C4-2B (cell line): ENCODE results near the gene FUBP3.

Experiments
- H3K27ac ChIP-seq: fragments of 450-650 bp; 2 replicates; pipeline ENCODE4 v1.5.1; 2017
- ZFX ChIP-seq: fragments of 450-650 bp; IDR thresholded peaks from 2 replicates; pipeline ENCODE4 v1.6.1; 2017
- TF ChIP-seq, protein P1 (sequence below): fragments of 450-650 bp; conservative IDR thresholded peaks from 2 replicates; pipeline ENCODE4 v1.5.1; 2017; ENCODE audit warnings: mild to moderate bottlenecking

FUBP3 gene

DNA sequence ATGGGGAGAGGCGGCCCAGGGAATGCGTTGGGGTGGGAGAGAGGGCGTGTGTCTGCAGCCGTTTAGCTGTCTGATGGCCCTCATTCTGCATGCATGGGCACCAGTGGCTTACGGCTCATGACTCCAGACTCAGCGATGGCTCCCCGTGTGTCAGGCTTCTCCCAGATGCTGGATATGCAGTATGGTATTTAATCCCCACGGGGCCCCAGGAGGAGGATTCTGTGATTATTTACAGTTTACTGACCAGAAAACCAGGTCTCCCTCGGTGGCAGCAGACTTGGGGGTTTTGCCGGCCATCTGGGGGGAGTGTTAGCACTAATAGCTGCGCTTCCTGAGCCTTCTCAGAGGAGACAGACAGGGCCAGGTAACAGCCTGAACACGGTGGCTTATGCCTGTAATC is 89.3 kb downstream of the FUBP3 start:
- TF ChIP-seq, protein P1, sequence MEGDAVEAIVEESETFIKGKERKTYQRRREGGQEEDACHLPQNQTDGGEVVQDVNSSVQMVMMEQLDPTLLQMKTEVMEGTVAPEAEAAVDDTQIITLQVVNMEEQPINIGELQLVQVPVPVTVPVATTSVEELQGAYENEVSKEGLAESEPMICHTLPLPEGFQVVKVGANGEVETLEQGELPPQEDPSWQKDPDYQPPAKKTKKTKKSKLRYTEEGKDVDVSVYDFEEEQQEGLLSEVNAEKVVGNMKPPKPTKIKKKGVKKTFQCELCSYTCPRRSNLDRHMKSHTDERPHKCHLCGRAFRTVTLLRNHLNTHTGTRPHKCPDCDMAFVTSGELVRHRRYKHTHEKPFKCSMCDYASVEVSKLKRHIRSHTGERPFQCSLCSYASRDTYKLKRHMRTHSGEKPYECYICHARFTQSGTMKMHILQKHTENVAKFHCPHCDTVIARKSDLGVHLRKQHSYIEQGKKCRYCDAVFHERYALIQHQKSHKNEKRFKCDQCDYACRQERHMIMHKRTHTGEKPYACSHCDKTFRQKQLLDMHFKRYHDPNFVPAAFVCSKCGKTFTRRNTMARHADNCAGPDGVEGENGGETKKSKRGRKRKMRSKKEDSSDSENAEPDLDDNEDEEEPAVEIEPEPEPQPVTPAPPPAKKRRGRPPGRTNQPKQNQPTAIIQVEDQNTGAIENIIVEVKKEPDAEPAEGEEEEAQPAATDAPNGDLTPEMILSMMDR = no peak
- no peak for TF ChIP-seq ZFX
- H3K27ac ChIP-seq = no peak overlapping the region

DNA sequence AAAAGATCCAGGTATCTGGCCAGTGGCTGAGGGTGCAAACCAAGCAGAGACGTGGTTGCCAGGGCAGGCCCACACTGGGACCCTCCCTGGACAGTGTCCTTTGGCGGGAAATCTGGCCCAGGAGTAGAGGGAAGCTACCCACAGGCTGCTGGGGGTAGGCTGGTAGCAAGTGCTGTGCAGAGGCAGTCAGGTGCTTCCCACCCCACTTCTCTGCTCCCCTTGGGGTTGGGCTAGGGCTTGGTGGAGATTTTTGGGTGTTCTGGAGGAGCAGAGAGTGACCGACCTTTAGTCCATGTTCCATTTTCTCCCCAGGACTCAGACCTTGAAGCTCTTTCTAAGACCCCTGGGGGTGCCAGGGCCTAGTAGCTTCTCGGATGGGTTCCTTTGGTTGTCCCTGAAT is 90.6 kb downstream of the FUBP3 start:
- H3K27ac ChIP-seq = no peak overlapping the region
- TF ChIP-seq ZFX = no peak
- TF ChIP-seq, protein P1 = no peak

DNA sequence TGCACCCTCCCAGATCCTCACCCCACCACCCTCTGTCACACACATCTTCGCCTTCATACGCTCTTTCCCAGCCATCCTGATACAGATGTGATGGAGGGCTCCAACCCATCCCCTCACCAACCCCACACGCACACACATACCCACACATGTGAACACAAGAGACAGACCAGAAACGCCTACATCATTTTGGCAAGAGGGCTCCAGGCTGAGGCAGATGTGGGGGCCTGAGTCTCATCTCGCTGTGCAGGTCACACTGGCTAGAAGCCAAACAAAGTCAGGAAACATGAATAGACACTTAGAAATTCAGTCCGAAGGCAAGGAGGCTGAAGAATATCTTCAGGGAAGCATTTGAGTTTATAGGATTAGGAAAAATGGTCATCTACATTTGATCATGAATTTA is 91.3 kb downstream of the FUBP3 start:
- TF ChIP-seq, protein P1 = no peak
- no peak for TF ChIP-seq ZFX

DNA sequence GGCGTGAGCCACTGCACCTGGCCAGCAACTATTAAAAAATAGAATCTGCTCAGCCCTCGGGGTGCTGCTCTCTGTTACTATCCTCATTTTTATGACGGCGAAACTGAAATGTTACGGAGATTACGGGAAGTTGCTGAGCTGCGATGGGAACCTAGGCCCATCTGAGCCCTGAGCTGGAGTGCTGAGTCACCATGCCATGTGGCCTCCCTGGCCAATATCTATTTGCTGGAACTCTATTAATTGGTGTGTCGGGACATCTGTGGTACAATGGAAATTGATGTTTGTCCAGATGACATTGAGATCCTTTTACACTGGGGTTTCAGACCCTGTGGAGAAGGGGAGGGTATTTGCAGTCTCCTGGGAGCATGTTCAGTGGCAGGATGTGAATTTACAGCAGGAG is 93.1 kb downstream of the FUBP3 start:
- no peak overlapping the region for H3K27ac ChIP-seq
- no peak for TF ChIP-seq ZFX
- TF ChIP-seq, protein P1 = no peak

More for the DNA sequence above, 91.3 kb downstream of the FUBP3 start:
- H3K27ac ChIP-seq = no peak overlapping the region

DNA sequence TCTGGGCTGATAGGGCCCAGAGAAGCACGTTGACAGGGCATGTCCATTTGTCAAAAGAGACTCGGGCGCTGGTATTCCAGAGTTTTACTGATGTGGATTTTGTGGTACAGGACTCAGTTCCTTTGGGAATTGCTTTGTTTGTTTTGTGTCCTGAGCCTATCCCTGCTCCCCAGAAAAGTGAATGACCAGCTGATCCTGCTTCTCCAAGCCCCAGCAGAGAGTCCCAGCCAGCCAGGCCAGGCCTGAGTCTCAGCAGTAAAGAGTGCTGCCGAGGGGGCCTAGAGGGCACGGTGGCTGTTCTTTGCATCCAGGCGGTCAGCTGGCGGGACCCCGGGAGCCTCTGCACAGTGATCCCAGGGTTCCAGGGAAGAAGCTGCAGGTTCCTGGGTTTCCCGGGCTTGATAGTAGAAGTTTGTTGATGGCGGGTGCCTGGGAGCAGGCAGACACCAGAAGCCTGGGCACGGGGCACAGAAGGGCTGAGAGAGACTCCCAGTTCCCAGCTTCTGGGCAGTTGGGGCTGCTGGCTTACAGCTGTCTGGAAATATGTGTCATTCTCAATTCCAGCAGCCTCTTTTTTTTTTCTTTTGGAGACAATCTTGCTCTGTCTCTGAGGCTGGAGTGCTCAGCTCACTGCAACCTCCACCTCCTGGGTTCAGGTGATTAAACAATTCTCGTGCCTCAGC is 93.7 kb downstream of the FUBP3 start:
- TF ChIP-seq ZFX = no peak
- TF ChIP-seq, protein P1 = no peak

DNA sequence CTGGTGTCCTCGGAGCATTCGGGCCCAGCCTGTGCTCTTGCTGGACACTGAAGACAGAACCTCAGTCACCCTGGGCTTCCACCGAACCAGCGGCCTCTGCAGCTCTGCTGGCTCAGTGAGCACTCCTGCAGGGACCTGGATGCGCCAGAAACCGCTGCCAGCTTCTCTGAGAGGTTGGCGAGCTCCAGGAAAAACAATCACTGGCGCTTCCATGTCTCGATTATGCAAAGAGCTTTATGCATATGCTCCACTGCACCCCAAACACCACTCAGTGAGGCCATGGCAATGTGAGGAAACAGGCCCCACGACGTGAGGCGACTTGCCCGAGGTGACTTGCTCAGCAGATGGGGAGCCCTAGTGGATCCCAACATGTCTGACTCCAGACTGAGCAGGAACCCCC is 96.0 kb downstream of the FUBP3 start:
- no peak for TF ChIP-seq ZFX
- TF ChIP-seq, protein P1 = no peak
- no peak overlapping the region for H3K27ac ChIP-seq

More for the DNA sequence above, 93.7 kb downstream of the FUBP3 start:
- no peak overlapping the region for H3K27ac ChIP-seq

DNA sequence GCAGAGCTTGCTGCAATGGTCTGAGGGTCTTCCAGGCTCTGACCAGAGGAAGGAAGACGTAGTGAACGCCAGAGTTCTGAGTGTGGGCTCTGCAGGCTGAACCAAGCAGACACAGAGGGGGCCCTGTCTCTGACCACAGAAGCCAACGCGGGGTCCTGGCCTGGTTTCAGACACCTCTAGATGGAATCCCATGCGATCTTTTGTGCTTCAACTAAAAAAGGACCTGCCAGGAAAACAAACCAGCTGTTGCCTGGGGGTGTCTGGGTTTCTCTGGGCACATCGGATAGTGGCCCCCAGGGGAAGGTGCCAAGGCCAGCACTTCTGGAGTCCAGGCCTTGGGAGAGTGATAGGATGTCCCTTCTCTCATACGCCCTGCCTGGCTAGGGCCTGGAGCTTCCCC is 97.9 kb downstream of the FUBP3 start:
- TF ChIP-seq ZFX = no peak
- TF ChIP-seq, protein P1 = no peak
- H3K27ac ChIP-seq = no peak overlapping the region
